Calu3 (cell line): ENCODE data around the gene LSM6. TPM values are rescaled to one million over a fixed set of nuclear protein-coding genes. Genes with fewer than 3 reads are reported as not detected.

Source experiments
- BruUV-seq: library from RNA; stranded (reverse); fragments of 400-500 nt; replicated peaks from 2 replicates; lab custom pipeline; 2021; lab: Mats Ljungman, UMichigan
- CTCF ChIA-PET: fragments of 300-600 bp; sonication (Branson Sonifier 250); formaldehyde crosslinking; loops from one replicate; lab custom pipeline; 2022; ENCODE audit warnings: antibody characterized with exemption; lab: Charles Lee
- DNase-seq: peaks from one replicate; pipeline ENCODE4 v3.0.0; 2022
- H3K27ac Mint-ChIP-seq: one replicate; pipeline ENCODE4 v1.8.0; 2022; ENCODE audit warnings: mixed read lengths; ENCODE audit not compliant: unreplicated experiment
- H3K27me3 Mint-ChIP-seq: one replicate; pipeline ENCODE4 v1.8.0; 2022; ENCODE audit warnings: mixed read lengths; ENCODE audit not compliant: unreplicated experiment
- H3K36me3 Mint-ChIP-seq: one replicate; pipeline ENCODE4 v1.8.0; 2022; ENCODE audit warnings: mild to moderate bottlenecking, moderate library complexity, mixed read lengths; ENCODE audit not compliant: insufficient read depth, unreplicated experiment
- H3K4me1 Mint-ChIP-seq: one replicate; pipeline ENCODE4 v1.8.0; 2022; ENCODE audit warnings: mild to moderate bottlenecking, low read depth, mixed read lengths; ENCODE audit not compliant: unreplicated experiment
- H3K4me3 Mint-ChIP-seq: one replicate; pipeline ENCODE4 v1.8.0; 2022; ENCODE audit warnings: mild to moderate bottlenecking, low read depth, moderate library complexity, mixed read lengths; ENCODE audit not compliant: unreplicated experiment
- H3K9me3 Mint-ChIP-seq: one replicate; pipeline ENCODE4 v1.8.0; 2022; ENCODE audit warnings: low read depth, mixed read lengths; ENCODE audit not compliant: unreplicated experiment
- CTCF ChIP-seq: fragments of 200-600 bp; IDR thresholded peaks from one replicate; pipeline ENCODE4 v1.8.0; 2022; ENCODE audit warnings: antibody characterized with exemption; ENCODE audit not compliant: unreplicated experiment
- intact Hi-C: fragments of 100-400 bp; cut with micrococcal nuclease; formaldehyde crosslinking; loops from one replicate; pipeline ENCODE4 v1.10.0; 2022; ENCODE audit not compliant: unreplicated experiment
- total RNA-seq: library from RNA; stranded (reverse); gene quantifications from 2 replicates; pipeline ENCODE4 v1.2.3, GENCODE V29; 2022

Gene LSM6
- total RNA-seq, 1 experiment from 2014 or later = 37.1 TPM

GRCh38 chr4:146142768-146143167 is 32.8 kb upstream of the LSM6 start:
- H3K4me1 Mint-ChIP-seq = no peaks in the 10 kb centered on the region
- no peaks in the 10 kb centered on the region for H3K36me3 Mint-ChIP-seq
- no peak overlapping the region for H3K27ac Mint-ChIP-seq
- no peaks in the 10 kb centered on the region for H3K27me3 Mint-ChIP-seq
- BruUV-seq = no TSS peak
- no peak overlapping the region for H3K4me3 Mint-ChIP-seq
- intact Hi-C loops = no loop called here
- no peak for DNase-seq
- no peak for TF ChIP-seq CTCF
- H3K9me3 Mint-ChIP-seq = no peaks in the 10 kb centered on the region
- CTCF ChIA-PET = no interaction called here

GRCh38 chr4:146143888-146144287 is 31.6 kb upstream of the LSM6 start:
- Mint-ChIP-seq H3K4me1 (no peaks in the 10 kb centered on the region), H3K27me3 (no peaks in the 10 kb centered on the region), H3K9me3 (no peaks in the 10 kb centered on the region), H3K27ac (no peak overlapping the region), H3K36me3 (no peaks in the 10 kb centered on the region), H3K4me3 (no peak overlapping the region)
- intact Hi-C loops = no loop called here
- CTCF ChIA-PET = no interaction called here
- no peak for TF ChIP-seq CTCF
- BruUV-seq = no TSS peak
- DNase-seq = no peak

GRCh38 chr4:146146918-146147317 is 28.6 kb upstream of the LSM6 start:
- Mint-ChIP-seq H3K9me3 (no peaks in the 10 kb centered on the region), H3K36me3 (no peaks in the 10 kb centered on the region), H3K4me1 (no peaks in the 10 kb centered on the region), H3K27me3 (no peaks in the 10 kb centered on the region), H3K4me3 (no peak overlapping the region), H3K27ac (no peak overlapping the region)
- no peak for DNase-seq
- no TSS peak for BruUV-seq
- intact Hi-C loops = no loop called here
- CTCF ChIA-PET = interaction anchor here (0.6 kb wide), 1 partner anchor 143 kb away, joined by 4 read pairs; no protein-coding TSS in a partner anchor
- TF ChIP-seq CTCF = no peak

GRCh38 chr4:146148021-146148420 is 27.5 kb upstream of the LSM6 start:
- intact Hi-C loops = no loop called here
- Mint-ChIP-seq H3K4me1 (no peaks in the 10 kb centered on the region), H3K36me3 (no peaks in the 10 kb centered on the region), H3K27ac (no peak overlapping the region), H3K4me3 (no peak overlapping the region), H3K9me3 (no peaks in the 10 kb centered on the region), H3K27me3 (no peaks in the 10 kb centered on the region)
- CTCF ChIA-PET = interaction anchor here (0.7 kb wide), 1 partner anchor 119 kb away, joined by 7 read pairs; no protein-coding TSS in a partner anchor
- no peak for TF ChIP-seq CTCF
- no TSS peak for BruUV-seq
- DNase-seq = no peak
